ENCODE data around the gene IL17B.

Gene IL17B

DNA sequence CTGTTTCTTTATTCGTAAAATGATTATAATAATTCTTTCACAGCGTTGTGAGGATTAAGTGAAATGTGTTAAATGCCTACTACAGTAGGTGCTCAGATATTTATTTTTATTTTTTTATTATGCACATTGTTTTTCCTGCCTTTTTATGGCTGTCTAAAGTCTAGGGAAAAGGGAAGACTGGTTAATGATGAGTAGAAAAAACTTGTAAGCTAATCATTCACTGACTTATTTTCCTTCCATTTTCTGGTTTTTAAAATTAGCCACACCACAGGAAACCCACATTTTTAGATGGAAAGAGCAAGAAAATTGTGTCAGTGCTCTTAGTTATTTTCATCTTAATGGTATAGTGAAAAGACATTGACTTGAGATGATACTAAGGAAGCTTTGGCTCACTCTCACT is 25.2 kb downstream of the IL17B start:
- H3K4me3 ChIP-seq (ENCODE audit: low read depth, low read length, poor library complexity, severe bottlenecking) = no peak overlapping the region
- no peaks in the 10 kb centered on the region for H3F3A ChIP-seq (ENCODE audit: insufficient read depth, low read length)
- TF ChIP-seq EZH2 (IDR thresholded peaks at IDR 0.05; ENCODE audit: borderline replicate concordance, low read length) = no peak
- no peak overlapping the region for H2AFZ ChIP-seq (ENCODE audit: low read length)
- H3K9ac ChIP-seq (ENCODE audit: low read length) = no peak overlapping the region
- peaks cover 21% of the 10 kb centered on the region for H3K4me1 ChIP-seq (ENCODE audit: insufficient read depth, low read length, severe bottlenecking)
- no peaks in the 10 kb centered on the region for H3K79me2 ChIP-seq (ENCODE audit: insufficient read depth, low read length)
- H3K27ac ChIP-seq (ENCODE audit: low read depth, low read length, poor library complexity, severe bottlenecking) = no peak overlapping the region
- H3K36me3 ChIP-seq (ENCODE audit: insufficient read depth, low read length) = peaks cover 75% of the 10 kb centered on the region
- H3K9me3 ChIP-seq (ENCODE audit: low read length) = no peaks in the 10 kb centered on the region
- H3K9me2 ChIP-seq (ENCODE audit: low read depth, low read length) = no peaks in the 10 kb centered on the region
- no peaks in the 10 kb centered on the region for H4K20me1 ChIP-seq (ENCODE audit: insufficient read depth, low read length)
- no peak overlapping the region for H3K4me2 ChIP-seq (ENCODE audit: low read length)
- H3K27me3 ChIP-seq (ENCODE audit: insufficient read depth, low read length) = no peaks in the 10 kb centered on the region

DNA sequence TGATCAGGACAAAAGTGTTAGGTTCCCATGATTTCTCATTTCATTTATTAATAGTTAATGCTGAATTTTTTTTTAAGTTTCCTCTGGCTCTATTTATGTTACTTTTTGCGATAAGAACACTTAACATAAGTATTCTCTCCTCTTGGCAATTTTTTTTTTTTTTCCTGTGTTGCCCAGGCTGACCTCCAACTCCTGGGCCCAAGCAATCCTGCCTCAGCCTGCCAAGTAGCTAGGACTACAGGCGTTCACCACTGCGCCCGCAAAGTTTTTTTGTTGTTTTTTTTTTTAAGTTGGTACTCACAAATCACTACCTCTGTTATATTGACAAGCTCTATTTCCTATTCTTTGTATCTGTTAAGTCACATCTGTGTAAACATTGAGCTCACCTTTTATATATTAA is 26.9 kb downstream of the IL17B start:
- Histone ChIP-seq H3K27me3 (ENCODE audit: insufficient read depth, low read length) (no peaks in the 10 kb centered on the region), H3K4me1 (ENCODE audit: insufficient read depth, low read length, severe bottlenecking) (peaks cover 26% of the 10 kb centered on the region), H3K79me2 (ENCODE audit: insufficient read depth, low read length) (peaks cover 9% of the 10 kb centered on the region), H3F3A (ENCODE audit: insufficient read depth, low read length) (no peaks in the 10 kb centered on the region), H4K20me1 (ENCODE audit: insufficient read depth, low read length) (no peaks in the 10 kb centered on the region), H3K4me3 (ENCODE audit: low read depth, low read length, poor library complexity, severe bottlenecking) (no peak overlapping the region), H3K27ac (ENCODE audit: low read depth, low read length, poor library complexity, severe bottlenecking) (no peak overlapping the region), H2AFZ (ENCODE audit: low read length) (no peak overlapping the region), H3K9me3 (ENCODE audit: low read length) (no peaks in the 10 kb centered on the region), H3K9ac (ENCODE audit: low read length) (no peak overlapping the region), H3K4me2 (ENCODE audit: low read length) (no peak overlapping the region), H3K9me2 (ENCODE audit: low read depth, low read length) (no peaks in the 10 kb centered on the region), H3K36me3 (ENCODE audit: insufficient read depth, low read length) (peaks cover 93% of the 10 kb centered on the region)
- TF ChIP-seq EZH2 (IDR thresholded peaks at IDR 0.05; ENCODE audit: borderline replicate concordance, low read length) = no peak
- TF ChIP-seq, protein P1, sequence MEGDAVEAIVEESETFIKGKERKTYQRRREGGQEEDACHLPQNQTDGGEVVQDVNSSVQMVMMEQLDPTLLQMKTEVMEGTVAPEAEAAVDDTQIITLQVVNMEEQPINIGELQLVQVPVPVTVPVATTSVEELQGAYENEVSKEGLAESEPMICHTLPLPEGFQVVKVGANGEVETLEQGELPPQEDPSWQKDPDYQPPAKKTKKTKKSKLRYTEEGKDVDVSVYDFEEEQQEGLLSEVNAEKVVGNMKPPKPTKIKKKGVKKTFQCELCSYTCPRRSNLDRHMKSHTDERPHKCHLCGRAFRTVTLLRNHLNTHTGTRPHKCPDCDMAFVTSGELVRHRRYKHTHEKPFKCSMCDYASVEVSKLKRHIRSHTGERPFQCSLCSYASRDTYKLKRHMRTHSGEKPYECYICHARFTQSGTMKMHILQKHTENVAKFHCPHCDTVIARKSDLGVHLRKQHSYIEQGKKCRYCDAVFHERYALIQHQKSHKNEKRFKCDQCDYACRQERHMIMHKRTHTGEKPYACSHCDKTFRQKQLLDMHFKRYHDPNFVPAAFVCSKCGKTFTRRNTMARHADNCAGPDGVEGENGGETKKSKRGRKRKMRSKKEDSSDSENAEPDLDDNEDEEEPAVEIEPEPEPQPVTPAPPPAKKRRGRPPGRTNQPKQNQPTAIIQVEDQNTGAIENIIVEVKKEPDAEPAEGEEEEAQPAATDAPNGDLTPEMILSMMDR (IDR thresholded peaks at IDR 0.05; ENCODE audit: low read length) = no peak

DNA sequence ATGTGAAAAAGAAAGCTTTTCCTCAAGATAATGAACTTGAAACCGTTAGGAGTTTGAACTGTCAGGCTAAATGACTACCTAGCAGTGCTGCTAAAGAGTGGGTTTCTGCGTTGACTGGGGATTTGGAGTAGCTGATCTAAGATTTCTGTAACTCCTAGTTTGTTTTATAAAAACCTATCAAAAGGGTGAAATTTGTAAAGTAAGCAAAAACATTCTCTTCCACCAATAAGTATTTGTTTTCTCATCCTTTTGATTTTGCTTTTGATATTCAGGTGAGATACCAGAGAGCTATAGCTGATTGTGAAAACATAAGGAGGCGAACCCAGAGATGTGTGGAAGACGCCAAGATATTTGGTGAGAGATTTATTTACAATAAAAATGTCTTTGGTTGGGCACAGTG is 29.7 kb downstream of the IL17B start:
- Histone ChIP-seq H3K4me1 (ENCODE audit: insufficient read depth, low read length, severe bottlenecking) (peaks cover 29% of the 10 kb centered on the region), H2AFZ (ENCODE audit: low read length) (no peak overlapping the region), H3K4me2 (ENCODE audit: low read length) (no peak overlapping the region), H3K9me3 (ENCODE audit: low read length) (no peaks in the 10 kb centered on the region), H3K4me3 (ENCODE audit: low read depth, low read length, poor library complexity, severe bottlenecking) (no peak overlapping the region), H3K36me3 (ENCODE audit: insufficient read depth, low read length) (peaks cover 74% of the 10 kb centered on the region), H3F3A (ENCODE audit: insufficient read depth, low read length) (no peaks in the 10 kb centered on the region), H4K20me1 (ENCODE audit: insufficient read depth, low read length) (no peaks in the 10 kb centered on the region), H3K9me2 (ENCODE audit: low read depth, low read length) (no peaks in the 10 kb centered on the region), H3K27ac (ENCODE audit: low read depth, low read length, poor library complexity, severe bottlenecking) (no peak overlapping the region), H3K27me3 (ENCODE audit: insufficient read depth, low read length) (no peaks in the 10 kb centered on the region), H3K9ac (ENCODE audit: low read length) (no peak overlapping the region), H3K79me2 (ENCODE audit: insufficient read depth, low read length) (peaks cover 23% of the 10 kb centered on the region)
- TF ChIP-seq, protein P1 (IDR thresholded peaks at IDR 0.05; ENCODE audit: low read length) = no peak
- TF ChIP-seq EZH2 (IDR thresholded peaks at IDR 0.05; ENCODE audit: borderline replicate concordance, low read length) = no peak

DNA sequence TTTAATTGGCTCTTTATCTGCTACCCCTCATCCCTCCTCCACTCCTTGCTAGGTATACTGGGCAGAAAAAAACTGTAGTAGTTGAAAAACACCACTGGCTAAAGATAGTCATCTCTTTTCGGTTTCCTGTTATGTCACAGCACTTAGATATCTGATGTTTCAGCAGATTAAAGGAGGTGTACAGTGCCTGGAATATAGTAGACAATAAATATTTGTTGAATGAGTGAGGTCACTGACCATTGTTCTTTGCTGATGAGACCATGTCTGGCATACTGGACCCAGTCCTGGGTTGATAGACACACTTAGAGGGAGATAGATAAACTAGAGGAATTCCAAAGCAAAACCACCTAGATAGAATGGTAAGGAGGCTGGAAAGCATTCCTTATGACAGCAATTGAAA is 30.6 kb downstream of the IL17B start:
- Histone ChIP-seq H3F3A (ENCODE audit: insufficient read depth, low read length) (no peaks in the 10 kb centered on the region), H3K27me3 (ENCODE audit: insufficient read depth, low read length) (no peaks in the 10 kb centered on the region), H3K4me2 (ENCODE audit: low read length) (no peak overlapping the region), H3K9me3 (ENCODE audit: low read length) (no peaks in the 10 kb centered on the region), H3K4me1 (ENCODE audit: insufficient read depth, low read length, severe bottlenecking) (peaks cover 35% of the 10 kb centered on the region), H3K27ac (ENCODE audit: low read depth, low read length, poor library complexity, severe bottlenecking) (no peak overlapping the region), H2AFZ (ENCODE audit: low read length) (no peak overlapping the region), H3K79me2 (ENCODE audit: insufficient read depth, low read length) (peaks cover 23% of the 10 kb centered on the region), H3K36me3 (ENCODE audit: insufficient read depth, low read length) (peaks cover 65% of the 10 kb centered on the region), H3K9ac (ENCODE audit: low read length) (no peak overlapping the region), H4K20me1 (ENCODE audit: insufficient read depth, low read length) (no peaks in the 10 kb centered on the region), H3K4me3 (ENCODE audit: low read depth, low read length, poor library complexity, severe bottlenecking) (no peak overlapping the region), H3K9me2 (ENCODE audit: low read depth, low read length) (no peaks in the 10 kb centered on the region)
- TF ChIP-seq, protein P1 (IDR thresholded peaks at IDR 0.05; ENCODE audit: low read length) = no peak
- TF ChIP-seq EZH2 (IDR thresholded peaks at IDR 0.05; ENCODE audit: borderline replicate concordance, low read length) = no peak
